ENCODE measurements around the gene IFRD2. TPM values are rescaled to one million over a fixed set of nuclear protein-coding genes. Genes with fewer than 3 reads are reported as not detected.

The IFRD2 gene
- total RNA-seq, 1 donor from 2014 or later = 77.7 TPM

DNA sequence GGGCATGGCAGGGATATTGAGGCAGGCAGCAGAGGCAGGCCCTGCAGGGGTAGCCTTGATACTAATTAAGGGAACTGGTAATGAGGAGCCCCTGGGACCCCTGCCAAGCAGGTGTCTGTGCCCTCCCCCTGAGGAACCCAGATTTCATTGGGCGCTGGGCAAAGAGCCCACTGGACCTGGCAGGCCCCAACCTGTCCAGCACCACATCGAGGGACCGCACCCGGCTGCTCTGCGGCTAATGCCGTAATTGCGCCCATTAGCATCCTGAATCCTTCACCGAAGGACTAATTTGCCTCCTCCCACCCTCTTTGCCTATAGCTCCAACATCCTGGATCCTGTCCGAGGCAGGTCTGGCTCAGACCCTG lies 37.0 kb downstream of the IFRD2 start:
- no peaks in the 10 kb centered on the region for H3K27me3 ChIP-seq (ENCODE audit: control insufficient read depth, insufficient read depth, low read length)
- H3K36me3 ChIP-seq (ENCODE audit: control insufficient read depth, insufficient read depth, low read length) = peaks cover 18% of the 10 kb centered on the region
- no peak for DNase-seq (ENCODE audit: low read depth)
- H3K4me3 ChIP-seq (ENCODE audit: low read depth, low read length) = no peak overlapping the region
- TF ChIP-seq, protein P1, sequence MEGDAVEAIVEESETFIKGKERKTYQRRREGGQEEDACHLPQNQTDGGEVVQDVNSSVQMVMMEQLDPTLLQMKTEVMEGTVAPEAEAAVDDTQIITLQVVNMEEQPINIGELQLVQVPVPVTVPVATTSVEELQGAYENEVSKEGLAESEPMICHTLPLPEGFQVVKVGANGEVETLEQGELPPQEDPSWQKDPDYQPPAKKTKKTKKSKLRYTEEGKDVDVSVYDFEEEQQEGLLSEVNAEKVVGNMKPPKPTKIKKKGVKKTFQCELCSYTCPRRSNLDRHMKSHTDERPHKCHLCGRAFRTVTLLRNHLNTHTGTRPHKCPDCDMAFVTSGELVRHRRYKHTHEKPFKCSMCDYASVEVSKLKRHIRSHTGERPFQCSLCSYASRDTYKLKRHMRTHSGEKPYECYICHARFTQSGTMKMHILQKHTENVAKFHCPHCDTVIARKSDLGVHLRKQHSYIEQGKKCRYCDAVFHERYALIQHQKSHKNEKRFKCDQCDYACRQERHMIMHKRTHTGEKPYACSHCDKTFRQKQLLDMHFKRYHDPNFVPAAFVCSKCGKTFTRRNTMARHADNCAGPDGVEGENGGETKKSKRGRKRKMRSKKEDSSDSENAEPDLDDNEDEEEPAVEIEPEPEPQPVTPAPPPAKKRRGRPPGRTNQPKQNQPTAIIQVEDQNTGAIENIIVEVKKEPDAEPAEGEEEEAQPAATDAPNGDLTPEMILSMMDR (IDR thresholded peaks at IDR 0.05; ENCODE audit: insufficient read depth, low read length, poor library complexity, severe bottlenecking) = no peak

DNA sequence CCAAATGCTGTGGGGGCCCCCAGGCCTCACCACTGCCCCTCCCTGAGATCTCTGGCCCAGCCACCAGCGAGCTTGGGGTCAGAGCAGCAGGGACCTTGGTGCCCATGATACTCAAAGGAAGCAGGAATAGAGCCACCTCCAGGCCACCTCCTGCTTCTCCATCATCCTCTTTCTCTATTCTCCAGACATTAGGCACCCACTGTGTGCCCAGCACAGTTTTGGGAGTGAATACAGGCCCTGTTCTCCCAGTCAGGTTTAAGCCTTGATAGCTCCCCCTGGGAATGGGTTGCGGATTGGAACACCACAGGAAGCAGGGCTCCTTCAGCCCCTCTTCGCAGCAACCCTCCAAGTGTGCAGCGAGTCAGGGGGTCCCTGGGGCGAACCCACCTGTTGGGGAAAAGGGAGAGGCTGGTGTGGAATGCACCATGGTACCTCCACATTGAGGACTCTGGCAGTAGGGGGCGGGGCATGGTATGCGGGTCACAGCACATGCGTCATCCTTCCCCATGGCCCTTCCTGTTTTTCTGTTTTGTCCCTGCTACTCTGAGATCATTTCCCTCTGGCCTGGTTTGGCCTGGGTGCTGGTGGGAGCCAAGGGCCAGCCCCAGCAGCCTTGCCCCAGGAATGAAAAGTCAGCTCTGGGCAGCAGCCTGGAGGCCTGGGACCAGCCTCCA lies 37.5 kb downstream of the IFRD2 start:
- no peak for DNase-seq (ENCODE audit: low read depth)
- TF ChIP-seq, protein P1 (IDR thresholded peaks at IDR 0.05; ENCODE audit: insufficient read depth, low read length, poor library complexity, severe bottlenecking) = no peak
- peaks cover 18% of the 10 kb centered on the region for H3K36me3 ChIP-seq (ENCODE audit: control insufficient read depth, insufficient read depth, low read length)

DNA sequence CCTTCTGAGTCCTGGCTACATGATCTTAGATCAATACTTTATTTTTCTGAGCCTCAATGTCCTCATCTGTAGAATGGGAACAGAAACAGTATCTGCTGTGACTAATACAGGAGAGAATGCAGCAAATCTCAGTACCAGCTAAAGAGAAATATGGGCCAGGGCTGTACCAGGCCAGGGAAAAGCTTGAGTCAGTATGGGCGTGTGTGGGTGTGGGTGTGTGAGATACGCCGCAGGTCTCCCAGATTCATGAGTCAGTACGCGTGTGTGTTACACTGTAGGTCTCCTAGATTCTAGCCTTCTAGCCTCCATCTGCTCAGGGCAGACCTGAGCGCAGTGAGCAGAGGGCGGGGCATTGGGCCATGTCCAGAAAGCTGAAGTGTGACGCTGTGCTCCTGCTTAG lies 41.0 kb downstream of the IFRD2 start:
- Histone ChIP-seq H3K4me3 (ENCODE audit: low read depth, low read length) (no peak overlapping the region), H3K36me3 (ENCODE audit: control insufficient read depth, insufficient read depth, low read length) (peaks cover 10% of the 10 kb centered on the region), H3K27me3 (ENCODE audit: control insufficient read depth, insufficient read depth, low read length) (no peaks in the 10 kb centered on the region)
- DNase-seq (ENCODE audit: low read depth) = peak; percentile 74
- TF ChIP-seq, protein P1 (IDR thresholded peaks at IDR 0.05; ENCODE audit: insufficient read depth, low read length, poor library complexity, severe bottlenecking) = no peak

More for the DNA sequence above, 37.5 kb downstream of the IFRD2 start:
- H3K4me3 ChIP-seq (ENCODE audit: low read depth, low read length) = no peak overlapping the region
- no peaks in the 10 kb centered on the region for H3K27me3 ChIP-seq (ENCODE audit: control insufficient read depth, insufficient read depth, low read length)

DNA sequence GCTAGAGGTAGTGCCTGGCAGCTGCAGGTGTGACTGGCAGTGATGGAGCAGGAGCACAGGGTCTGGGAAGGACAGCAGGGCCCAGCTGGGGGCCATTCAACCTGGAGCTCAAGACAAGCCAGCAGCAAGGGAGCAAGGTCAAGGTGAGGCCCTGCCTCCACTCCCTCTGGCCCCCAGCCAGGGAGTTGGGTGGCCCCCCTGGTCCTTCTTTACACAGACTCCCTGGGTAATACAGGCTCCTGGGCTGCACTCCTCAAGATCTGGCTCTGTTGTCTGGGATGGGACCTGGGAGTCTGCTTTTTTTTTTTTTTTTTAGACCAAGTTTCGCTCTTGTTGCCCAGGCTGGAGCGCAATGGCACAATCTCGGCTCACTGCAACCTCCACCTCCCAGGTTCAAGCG lies 41.7 kb downstream of the IFRD2 start:
- H3K4me3 ChIP-seq (ENCODE audit: low read depth, low read length) = no peak overlapping the region
- H3K36me3 ChIP-seq (ENCODE audit: control insufficient read depth, insufficient read depth, low read length) = peaks cover 9% of the 10 kb centered on the region
- DNase-seq (ENCODE audit: low read depth) = no peak
- no peaks in the 10 kb centered on the region for H3K27me3 ChIP-seq (ENCODE audit: control insufficient read depth, insufficient read depth, low read length)
- TF ChIP-seq, protein P1 (IDR thresholded peaks at IDR 0.05; ENCODE audit: insufficient read depth, low read length, poor library complexity, severe bottlenecking) = no peak

DNA sequence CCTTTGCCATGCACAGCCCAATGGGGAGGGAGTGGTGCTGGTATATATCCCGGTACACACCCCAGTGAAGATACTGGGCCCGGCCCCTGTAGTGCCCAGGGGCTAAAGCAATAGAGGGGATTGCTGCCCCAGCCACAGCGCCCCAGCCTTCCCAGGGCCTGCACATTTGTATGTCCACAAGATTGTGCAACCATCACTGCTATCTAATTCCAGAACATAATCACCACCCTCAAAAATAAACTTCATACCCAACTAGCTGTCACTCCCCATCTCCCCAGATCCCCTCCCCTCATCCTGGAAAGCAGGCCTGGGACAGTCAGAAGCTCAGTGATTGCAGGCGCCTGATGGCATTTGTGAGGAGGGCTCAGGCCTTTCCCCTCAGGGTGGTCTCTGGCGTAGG lies 42.8 kb downstream of the IFRD2 start:
- Histone ChIP-seq H3K4me3 (ENCODE audit: low read depth, low read length) (no peak overlapping the region), H3K36me3 (ENCODE audit: control insufficient read depth, insufficient read depth, low read length) (peaks cover 8% of the 10 kb centered on the region), H3K27me3 (ENCODE audit: control insufficient read depth, insufficient read depth, low read length) (no peaks in the 10 kb centered on the region)
- TF ChIP-seq, protein P1 (IDR thresholded peaks at IDR 0.05; ENCODE audit: insufficient read depth, low read length, poor library complexity, severe bottlenecking) = no peak
- no peak for DNase-seq (ENCODE audit: low read depth)

DNA sequence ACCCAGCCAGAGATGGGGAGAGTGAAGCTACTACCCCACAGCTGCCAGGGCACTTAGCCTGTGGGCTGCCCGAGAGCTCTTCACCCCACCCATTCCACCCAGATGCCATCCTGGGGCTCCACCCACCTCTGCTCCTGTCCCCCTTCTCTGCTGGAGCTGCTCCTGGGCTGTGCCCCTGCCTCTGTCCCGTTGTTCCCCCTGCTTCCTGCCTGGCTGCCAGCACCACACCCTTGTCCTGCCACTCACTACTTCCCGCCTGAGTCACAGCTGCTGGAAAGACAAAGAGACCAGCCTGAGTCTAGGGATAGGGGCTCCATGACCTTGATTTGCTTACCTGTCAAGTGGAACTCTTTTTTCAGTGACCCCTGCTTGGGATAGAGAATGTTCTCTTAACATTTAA lies 43.8 kb downstream of the IFRD2 start:
- Histone ChIP-seq H3K4me3 (ENCODE audit: low read depth, low read length) (no peak overlapping the region), H3K36me3 (ENCODE audit: control insufficient read depth, insufficient read depth, low read length) (peaks cover 10% of the 10 kb centered on the region), H3K27me3 (ENCODE audit: control insufficient read depth, insufficient read depth, low read length) (no peaks in the 10 kb centered on the region)
- DNase-seq (ENCODE audit: low read depth) = no peak
- TF ChIP-seq, protein P1 (IDR thresholded peaks at IDR 0.05; ENCODE audit: insufficient read depth, low read length, poor library complexity, severe bottlenecking) = no peak

Measured in kidney epithelial cell (primary cell).